Neural cell (in vitro differentiated cells): ENCODE data around the gene PLAAT5. TPM values are rescaled to one million over a fixed set of nuclear protein-coding genes. Genes with fewer than 3 reads are reported as not detected.

Experiments used
- H2AFZ ChIP-seq: fragments of 200-600, 300-800 bp; sonication (generic), shearing (Covaris generic); 2 replicates; pipeline ENCODE4 v1.6.0; 2014; ENCODE audit warnings: low read depth, mild to moderate bottlenecking, antibody characterized with exemption, low read length, moderate library complexity
- H3F3A ChIP-seq: fragments of 200-600 bp; shearing (Covaris generic); 2 replicates; pipeline ENCODE4 v1.6.1; 2016; ENCODE audit warnings: mild to moderate bottlenecking, moderate library complexity, mixed read lengths, antibody characterized with exemption, low read length; ENCODE audit not compliant: insufficient read depth, poor library complexity, severe bottlenecking
- H3K27ac ChIP-seq: fragments of 200-600, 300-800 bp; sonication (generic), shearing (Covaris generic); 2 replicates; pipeline ENCODE4 v1.5.1; 2014; ENCODE audit warnings: mild to moderate bottlenecking, low read length, moderate library complexity
- H3K27me3 ChIP-seq: fragments of 300-800, 200-600 bp; sonication (generic), shearing (Covaris generic); 2 replicates; pipeline ENCODE4 v1.6.0; 2014; ENCODE audit warnings: mild to moderate bottlenecking, low read depth, low read length, moderate library complexity; ENCODE audit not compliant: insufficient read depth
- H3K36me3 ChIP-seq: fragments of 300-800, 200-600 bp; sonication (generic), shearing (Covaris generic); 2 replicates; pipeline ENCODE4 v1.5.1; 2014; ENCODE audit warnings: mild to moderate bottlenecking, antibody characterized with exemption, low read length, moderate library complexity; ENCODE audit not compliant: insufficient read depth
- H3K4me2 ChIP-seq: fragments of 300-800, 200-600 bp; sonication (generic), shearing (Covaris generic); 2 replicates; pipeline ENCODE4 v1.6.0; 2014; ENCODE audit warnings: mild to moderate bottlenecking, low read length
- H3K4me3 ChIP-seq: fragments of 300-800, 200-600 bp; sonication (generic), shearing (Covaris generic); 2 replicates; pipeline ENCODE4 v1.5.1; 2014; ENCODE audit warnings: mild to moderate bottlenecking, low read length, moderate library complexity
- H3K79me2 ChIP-seq: fragments of 200-600 bp; shearing (Covaris generic); replicated peaks from 2 replicates; pipeline ENCODE4 v1.6.0; 2014; ENCODE audit warnings: mild to moderate bottlenecking, low read length, moderate library complexity; ENCODE audit not compliant: insufficient read depth
- H3K9ac ChIP-seq: fragments of 300-800, 200-600 bp; sonication (generic), shearing (Covaris generic); 2 replicates; pipeline ENCODE4 v1.6.1; 2016; ENCODE audit warnings: mild to moderate bottlenecking, low read length, mixed read lengths
- H3K9me2 ChIP-seq: fragments of 200-600 bp; shearing (Covaris generic); 2 replicates; pipeline ENCODE4 v1.6.1; 2016; ENCODE audit warnings: mild to moderate bottlenecking, low read length, mixed read lengths; ENCODE audit not compliant: insufficient read depth
- H3K9me3 ChIP-seq: fragments of 200-600, 300-800 bp; sonication (generic), shearing (Covaris generic); 2 replicates; pipeline ENCODE4 v1.6.1; 2016; ENCODE audit warnings: mild to moderate bottlenecking, mixed run types, low read length, moderate library complexity, mixed read lengths
- H4K20me1 ChIP-seq: fragments of 200-600 bp; shearing (Covaris generic); 2 replicates; pipeline ENCODE4 v1.6.1; 2016; ENCODE audit warnings: mild to moderate bottlenecking, mixed run types; ENCODE audit not compliant: insufficient read depth
- CTCF ChIP-seq: fragments of 450-650 bp; IDR thresholded peaks from 2 replicates; pipeline ENCODE4 v1.5.1; 2014; ENCODE audit warnings: antibody characterized with exemption, mild to moderate bottlenecking, moderate library complexity; ENCODE audit not compliant: poor library complexity, severe bottlenecking
- EP300 ChIP-seq: fragments of 450-650 bp; conservative IDR thresholded peaks from 2 replicates; pipeline ENCODE4 v1.6.1; 2014; ENCODE audit warnings: antibody characterized with exemption, mild to moderate bottlenecking, moderate library complexity; ENCODE audit not compliant: poor library complexity, severe bottlenecking
- EZH2 ChIP-seq: fragments of 200-600, 300-800 bp; shearing (Covaris generic), sonication (generic); IDR thresholded peaks from 2 replicates; pipeline ENCODE4 v1.6.1; 2014; ENCODE audit warnings: antibody characterized with exemption, low read length, borderline replicate concordance, mild to moderate bottlenecking; ENCODE audit not compliant: insufficient read depth, poor library complexity, severe bottlenecking
- MXI1 ChIP-seq: fragments of 450-650 bp; conservative IDR thresholded peaks from 2 replicates; pipeline ENCODE4 v1.6.1; 2014; ENCODE audit warnings: antibody characterized with exemption, mild to moderate bottlenecking; ENCODE audit not compliant: poor library complexity, severe bottlenecking
- POLR2AphosphoS5 ChIP-seq: IDR thresholded peaks from 2 replicates; pipeline ENCODE4 v1.6.1; 2012
- RAD21 ChIP-seq: fragments of 450-650 bp; conservative IDR thresholded peaks from 2 replicates; pipeline ENCODE4 v1.6.1; 2014; ENCODE audit warnings: antibody characterized with exemption, mild to moderate bottlenecking, moderate library complexity
- REST ChIP-seq: IDR thresholded peaks from 2 replicates; pipeline ENCODE4 v1.6.1; 2012; ENCODE audit warnings: borderline replicate concordance
- SMC3 ChIP-seq: fragments of 450-650 bp; conservative IDR thresholded peaks from 2 replicates; pipeline ENCODE4 v1.6.1; 2014; ENCODE audit warnings: antibody characterized with exemption, mild to moderate bottlenecking, moderate library complexity; ENCODE audit not compliant: poor library complexity
- TAF1 ChIP-seq: IDR thresholded peaks from 2 replicates; pipeline ENCODE4 v1.6.1; 2012; ENCODE audit warnings: low read depth
- polyA plus RNA-seq: library from polyadenylated mRNA; depleted of rRNA; stranded (reverse); fragments of >200 nt; gene quantifications from 2 replicates; pipeline ENCODE4 v1.2.3, GENCODE V29; 2014

The PLAAT5 gene
- polyA plus RNA-seq, 1 donor from 2014 or later: 0.14 TPM

DNA sequence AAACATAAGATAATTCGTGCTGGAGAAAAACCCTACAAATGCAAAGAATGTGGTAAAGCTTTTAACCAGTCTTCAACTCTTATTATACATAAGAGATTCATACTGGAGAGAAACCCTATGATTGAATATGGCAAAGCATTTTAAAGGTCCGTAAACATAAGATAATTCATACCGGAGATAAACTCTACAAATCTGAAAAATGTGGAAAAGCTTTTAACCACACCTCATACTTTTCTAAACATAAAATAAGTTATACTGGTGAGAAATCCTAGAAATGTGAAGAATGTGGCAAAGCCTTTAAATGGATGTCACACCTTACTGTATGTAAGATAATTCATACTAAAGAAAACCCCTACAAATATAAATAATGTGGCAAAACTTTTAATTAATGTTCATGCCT is 20.7 kb downstream of the PLAAT5 start:
- H3K27me3 ChIP-seq: no peaks in the 10 kb centered on the region
- no peak overlapping the region for H3K4me2 ChIP-seq
- H2AFZ ChIP-seq: no peak overlapping the region
- H3K4me3 ChIP-seq: no peak overlapping the region
- TF ChIP-seq EP300 (no peak), TAF1 (no peak), REST (no peak), MXI1 (no peak), RAD21 (no peak), SMC3 (no peak), EZH2 (no peak), CTCF (no peak), POLR2AphosphoS5 (no peak)
- no peaks in the 10 kb centered on the region for H4K20me1 ChIP-seq
- no peaks in the 10 kb centered on the region for H3K36me3 ChIP-seq
- H3K79me2 ChIP-seq: no peaks in the 10 kb centered on the region
- H3K9me2 ChIP-seq: no peaks in the 10 kb centered on the region
- no peaks in the 10 kb centered on the region for H3F3A ChIP-seq
- H3K9me3 ChIP-seq: no peaks in the 10 kb centered on the region
- no peak overlapping the region for H3K27ac ChIP-seq
- H3K9ac ChIP-seq: no peak overlapping the region

- no peak overlapping the region for H2AFZ ChIP-seq
- no peaks in the 10 kb centered on the region for H3K9me2 ChIP-seq
- H3K27me3 ChIP-seq: no peaks in the 10 kb centered on the region
- H3K4me2 ChIP-seq: no peak overlapping the region
- H3K27ac ChIP-seq: no peak overlapping the region
- H3K36me3 ChIP-seq: no peaks in the 10 kb centered on the region
- no peak overlapping the region for H3K4me3 ChIP-seq
- H3K79me2 ChIP-seq: no peaks in the 10 kb centered on the region
- no peak overlapping the region for H3K9ac ChIP-seq
- TF ChIP-seq POLR2AphosphoS5: no peak
- no peak for TF ChIP-seq TAF1
- TF ChIP-seq SMC3: no peak
- no peaks in the 10 kb centered on the region for H4K20me1 ChIP-seq
- no peaks in the 10 kb centered on the region for H3K9me3 ChIP-seq
- no peaks in the 10 kb centered on the region for H3F3A ChIP-seq
These were observed 28.8 kb downstream of the PLAAT5 start for GRCh38 chr11:63462137-63462536.

- H3K4me3 ChIP-seq: no peak overlapping the region
- no peak overlapping the region for H3K27ac ChIP-seq
- no peak overlapping the region for H3K4me2 ChIP-seq
- TF ChIP-seq EP300 (no peak), TAF1 (no peak), EZH2 (no peak), REST (no peak), POLR2AphosphoS5 (no peak), SMC3 (no peak), CTCF (no peak), RAD21 (no peak), MXI1 (no peak)
- H2AFZ ChIP-seq: no peak overlapping the region
- H3K9me2 ChIP-seq: no peaks in the 10 kb centered on the region
- H3K79me2 ChIP-seq: no peaks in the 10 kb centered on the region
- no peaks in the 10 kb centered on the region for H3K27me3 ChIP-seq
- no peaks in the 10 kb centered on the region for H3K9me3 ChIP-seq
- H3K9ac ChIP-seq: no peak overlapping the region
- no peaks in the 10 kb centered on the region for H4K20me1 ChIP-seq
- H3K36me3 ChIP-seq: no peaks in the 10 kb centered on the region
- no peaks in the 10 kb centered on the region for H3F3A ChIP-seq
These were observed 31.4 kb downstream of the PLAAT5 start for GRCh38 chr11:63459586-63459985.
